Stimulated activated naive CD8-positive, alpha-beta T cell treated with anti-CD3 and anti-CD28 coated beads, Interleukin-15, Interleukin-2, amounts not matched to agents 100 ng/mL and 50 ng/mL, for 24 hours (primary cell): ENCODE measurements around the gene LARP6.
A peak's percentile ranks its signal among the peaks of the same experiment; 100 is the strongest.
"Not testable (repeated sequence)": the region's sequence is repeated elsewhere in the genome, so short reads cannot be mapped to it uniquely, and the experiment has no call there.

Experiments
- H3K27ac Mint-ChIP-seq: one replicate; pipeline ENCODE4 v1.8.0; 2021; ENCODE audit warnings: mild to moderate bottlenecking, mixed read lengths
- H3K27me3 Mint-ChIP-seq: one replicate; pipeline ENCODE4 v1.8.0; 2021; ENCODE audit warnings: mixed read lengths
- H3K36me3 Mint-ChIP-seq: one replicate; pipeline ENCODE4 v1.8.0; 2021; ENCODE audit warnings: low read depth, mixed read lengths
- H3K4me1 Mint-ChIP-seq: one replicate; pipeline ENCODE4 v1.8.0; 2021; ENCODE audit warnings: low read depth, mixed read lengths
- H3K4me3 Mint-ChIP-seq: one replicate; pipeline ENCODE4 v1.8.0; 2021; ENCODE audit warnings: mild to moderate bottlenecking, mixed read lengths
- H3K9me3 Mint-ChIP-seq: one replicate; pipeline ENCODE4 v1.8.0; 2021; ENCODE audit warnings: mixed read lengths

Gene LARP6

DNA sequence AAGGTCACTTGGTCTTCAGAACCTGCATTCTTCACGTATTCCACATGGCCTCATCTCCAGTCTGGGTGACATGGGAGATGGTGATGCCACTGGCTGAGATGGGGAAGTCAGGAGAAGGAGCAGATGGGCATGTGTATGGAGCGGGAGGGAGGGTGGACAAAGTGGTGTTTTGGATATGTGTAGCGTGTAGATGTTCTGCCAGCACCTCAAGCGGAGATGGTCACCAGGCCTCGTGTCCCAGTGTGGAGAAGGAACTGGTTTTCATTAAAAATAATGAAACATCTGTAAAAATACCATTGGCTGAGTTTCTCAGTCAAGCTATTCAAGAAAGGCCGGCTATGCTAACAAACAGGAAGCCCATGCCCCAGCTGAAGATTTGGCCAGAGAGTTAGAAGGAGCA is 26.2 kb downstream of the LARP6 start:
- Mint-ChIP-seq H3K4me1 (no peaks in the 10 kb centered on the region), H3K27ac (no peak overlapping the region), H3K36me3 (no peaks in the 10 kb centered on the region), H3K4me3 (no peak overlapping the region), H3K9me3 (no peaks in the 10 kb centered on the region), H3K27me3 (peaks cover 18% of the 10 kb centered on the region)

DNA sequence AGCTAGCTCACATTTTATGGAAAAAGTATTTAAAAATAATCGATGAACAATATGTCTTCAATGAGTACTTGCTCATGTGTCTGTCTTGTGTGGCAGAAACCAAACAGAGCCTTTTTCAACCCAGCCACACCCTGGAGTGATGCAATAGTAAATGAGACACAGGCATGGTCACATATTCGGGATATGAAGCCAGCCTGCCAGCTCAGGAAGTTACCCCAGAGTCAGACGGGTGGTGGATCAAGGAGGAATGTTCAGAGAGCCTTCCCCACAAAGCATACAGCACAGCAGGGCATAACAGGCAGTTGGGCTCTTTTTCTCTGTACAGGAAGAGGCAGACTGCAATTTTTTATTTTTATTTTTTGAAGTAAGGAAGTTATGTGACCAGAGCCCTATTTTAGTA is 27.3 kb downstream of the LARP6 start:
- H3K9me3 Mint-ChIP-seq = no peaks in the 10 kb centered on the region
- H3K36me3 Mint-ChIP-seq = no peaks in the 10 kb centered on the region
- no peaks in the 10 kb centered on the region for H3K4me1 Mint-ChIP-seq
- H3K27ac Mint-ChIP-seq = no peak overlapping the region
- H3K4me3 Mint-ChIP-seq = no peak overlapping the region
- peaks cover 18% of the 10 kb centered on the region for H3K27me3 Mint-ChIP-seq

DNA sequence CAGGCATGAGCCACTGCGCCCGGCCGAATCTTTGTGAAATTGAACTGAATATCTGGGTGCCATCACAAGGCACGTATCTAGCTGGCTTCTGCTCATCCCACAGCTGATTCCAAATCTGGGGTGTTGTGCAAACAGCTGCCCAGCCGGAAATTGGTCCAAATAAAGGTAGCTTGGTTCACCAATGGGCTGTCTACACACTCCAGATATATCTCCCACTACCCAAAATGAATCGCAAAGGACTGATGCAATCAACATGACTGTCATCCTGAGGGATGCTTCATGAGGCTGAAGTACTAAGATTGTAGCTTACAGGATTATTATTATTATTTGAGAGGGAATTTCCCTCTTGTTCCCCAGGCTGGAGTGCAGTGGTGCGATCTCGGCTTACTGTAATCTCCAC is 28.1 kb downstream of the LARP6 start:
- Mint-ChIP-seq H3K4me1 (no peaks in the 10 kb centered on the region), H3K9me3 (no peaks in the 10 kb centered on the region), H3K27me3 (peaks cover 18% of the 10 kb centered on the region), H3K4me3 (no peak overlapping the region), H3K27ac (no peak overlapping the region), H3K36me3 (no peaks in the 10 kb centered on the region)

DNA sequence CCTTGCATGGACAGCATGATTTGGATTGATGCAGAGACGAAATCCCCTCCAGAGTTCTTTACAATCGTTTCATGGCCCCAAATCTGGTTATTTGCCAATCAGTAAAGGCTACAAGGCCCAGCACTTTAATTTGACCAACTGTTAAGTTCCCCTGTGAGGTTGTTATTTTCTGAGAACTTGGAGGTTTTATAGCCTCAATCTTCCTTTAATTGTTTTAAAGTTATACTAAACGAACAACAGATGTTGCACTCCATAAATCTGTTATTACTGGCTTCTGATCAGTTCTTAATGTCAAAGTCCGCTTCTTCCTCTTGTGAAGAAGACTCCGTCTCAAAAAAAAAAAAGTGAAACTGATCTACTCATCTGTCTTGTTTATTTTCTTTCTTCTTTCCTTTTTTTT is 30.8 kb downstream of the LARP6 start:
- H3K4me3 Mint-ChIP-seq = no peak overlapping the region
- no peak overlapping the region for H3K27ac Mint-ChIP-seq
- H3K36me3 Mint-ChIP-seq = no peaks in the 10 kb centered on the region
- H3K9me3 Mint-ChIP-seq = no peaks in the 10 kb centered on the region
- no peaks in the 10 kb centered on the region for H3K4me1 Mint-ChIP-seq
- peaks cover 13% of the 10 kb centered on the region for H3K27me3 Mint-ChIP-seq

DNA sequence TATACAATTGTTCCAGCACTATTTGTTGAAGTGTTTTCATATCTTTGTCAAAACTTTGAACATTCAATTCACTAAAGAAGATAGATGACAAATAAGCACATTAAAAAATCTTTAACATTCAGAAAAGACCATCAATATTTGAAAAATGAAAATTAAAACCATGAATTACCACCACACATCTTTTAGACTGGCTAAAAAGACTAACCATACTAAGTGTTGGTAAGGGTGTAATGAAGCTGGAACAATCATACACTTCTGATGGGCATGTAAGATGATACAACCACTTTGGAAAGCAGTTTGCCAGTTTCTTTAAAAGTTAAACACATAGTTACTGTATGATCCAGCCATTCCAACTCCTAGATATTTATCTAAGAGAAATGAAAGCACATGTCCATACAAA is 33.7 kb downstream of the LARP6 start:
- no peaks in the 10 kb centered on the region for H3K4me1 Mint-ChIP-seq
- H3K36me3 Mint-ChIP-seq = no peaks in the 10 kb centered on the region
- H3K4me3 Mint-ChIP-seq = no peak overlapping the region
- H3K27me3 Mint-ChIP-seq = peaks cover 7% of the 10 kb centered on the region
- H3K27ac Mint-ChIP-seq = no peak overlapping the region
- no peaks in the 10 kb centered on the region for H3K9me3 Mint-ChIP-seq

DNA sequence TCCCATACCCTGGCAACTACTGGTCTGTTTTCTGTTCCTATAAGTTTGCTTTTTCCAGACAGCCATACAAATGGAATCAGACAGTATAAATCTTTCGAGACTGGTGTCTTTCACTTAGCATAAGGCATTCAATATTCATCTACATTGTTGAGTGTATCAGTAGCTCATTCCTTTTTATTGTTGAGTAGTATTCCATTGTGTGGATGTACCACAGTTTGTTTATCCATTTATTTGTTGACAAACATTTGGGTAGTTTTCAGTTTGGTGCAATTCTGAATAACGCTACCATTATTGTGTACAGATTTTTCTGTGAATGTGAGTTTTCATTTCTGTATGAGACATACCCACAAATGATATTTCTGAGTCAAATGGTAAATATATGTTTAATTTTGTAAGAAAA is 35.4 kb downstream of the LARP6 start:
- Mint-ChIP-seq H3K36me3 (no peaks in the 10 kb centered on the region), H3K4me1 (no peaks in the 10 kb centered on the region), H3K27ac (no peak overlapping the region), H3K9me3 (no peaks in the 10 kb centered on the region), H3K4me3 (no peak overlapping the region), H3K27me3 (no peaks in the 10 kb centered on the region)

DNA sequence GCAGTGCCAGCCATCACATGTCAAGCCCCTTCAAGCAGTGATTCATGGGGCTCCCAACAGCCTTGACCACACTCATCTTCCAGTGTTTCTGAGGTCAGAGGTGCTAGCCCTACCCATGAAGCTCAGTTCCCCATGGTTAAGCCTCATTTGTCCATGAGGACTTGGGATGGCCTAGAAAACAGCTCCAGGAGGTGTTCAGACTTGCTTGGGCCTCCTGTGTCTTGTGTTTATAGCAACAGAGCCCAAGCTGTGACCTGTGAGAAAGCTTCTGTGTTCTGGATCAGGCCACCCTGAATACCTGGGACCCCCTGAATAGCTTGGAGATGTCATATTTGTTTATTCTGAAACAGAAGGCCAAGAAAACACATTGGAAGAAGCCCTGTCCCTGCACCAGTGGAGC is 36.7 kb downstream of the LARP6 start:
- Mint-ChIP-seq H3K9me3 (no peaks in the 10 kb centered on the region), H3K27me3 (no peaks in the 10 kb centered on the region), H3K27ac (no peak overlapping the region), H3K4me3 (no peak overlapping the region), H3K4me1 (no peaks in the 10 kb centered on the region), H3K36me3 (no peaks in the 10 kb centered on the region)

DNA sequence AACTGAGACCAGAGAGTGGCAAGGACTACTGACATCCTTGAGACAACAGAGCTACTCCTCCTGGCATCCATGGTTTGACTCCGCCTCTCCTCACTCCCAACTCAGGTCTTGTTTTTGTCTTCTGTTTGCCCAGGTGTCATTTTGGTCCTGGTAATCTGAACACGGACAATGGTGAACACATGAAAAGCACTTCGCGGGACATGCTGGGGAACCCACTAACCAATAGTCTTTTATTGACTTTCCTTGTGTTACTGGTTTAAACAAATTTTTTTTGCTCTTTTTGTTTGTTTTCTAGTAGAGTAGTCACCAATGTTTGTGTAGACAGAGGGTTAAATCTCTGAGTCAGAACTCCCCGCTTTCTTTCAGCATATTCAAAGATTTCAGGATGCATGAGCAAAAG is 38.4 kb downstream of the LARP6 start:
- H3K4me1 Mint-ChIP-seq = no peaks in the 10 kb centered on the region
- H3K27ac Mint-ChIP-seq = no peak overlapping the region
- H3K27me3 Mint-ChIP-seq = no peaks in the 10 kb centered on the region
- H3K4me3 Mint-ChIP-seq = no peak overlapping the region
- no peaks in the 10 kb centered on the region for H3K36me3 Mint-ChIP-seq
- no peaks in the 10 kb centered on the region for H3K9me3 Mint-ChIP-seq

DNA sequence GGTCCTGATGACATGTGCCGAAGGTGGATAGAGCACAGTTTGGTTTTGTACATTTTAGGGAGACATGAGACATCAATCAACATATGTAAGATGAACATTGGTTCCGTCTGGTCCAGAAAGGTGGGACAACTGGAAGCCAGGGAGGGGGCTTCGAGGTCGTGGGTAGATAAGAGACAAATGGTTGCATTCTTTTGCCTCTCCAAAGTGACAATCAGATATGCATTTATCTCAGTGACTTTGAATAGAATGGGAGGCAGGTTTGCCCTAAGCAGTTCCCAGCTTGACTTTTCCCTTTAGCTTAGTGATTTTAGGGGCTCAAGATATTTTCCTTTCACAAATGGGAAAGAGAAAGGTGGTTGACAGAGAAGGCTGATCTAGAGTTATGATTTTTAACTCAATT is 38.9 kb downstream of the LARP6 start:
- not testable (repeated sequence) for H3K4me1 Mint-ChIP-seq, H3K9me3 Mint-ChIP-seq, H3K36me3 Mint-ChIP-seq, H3K4me3 Mint-ChIP-seq, H3K27me3 Mint-ChIP-seq, H3K27ac Mint-ChIP-seq

DNA sequence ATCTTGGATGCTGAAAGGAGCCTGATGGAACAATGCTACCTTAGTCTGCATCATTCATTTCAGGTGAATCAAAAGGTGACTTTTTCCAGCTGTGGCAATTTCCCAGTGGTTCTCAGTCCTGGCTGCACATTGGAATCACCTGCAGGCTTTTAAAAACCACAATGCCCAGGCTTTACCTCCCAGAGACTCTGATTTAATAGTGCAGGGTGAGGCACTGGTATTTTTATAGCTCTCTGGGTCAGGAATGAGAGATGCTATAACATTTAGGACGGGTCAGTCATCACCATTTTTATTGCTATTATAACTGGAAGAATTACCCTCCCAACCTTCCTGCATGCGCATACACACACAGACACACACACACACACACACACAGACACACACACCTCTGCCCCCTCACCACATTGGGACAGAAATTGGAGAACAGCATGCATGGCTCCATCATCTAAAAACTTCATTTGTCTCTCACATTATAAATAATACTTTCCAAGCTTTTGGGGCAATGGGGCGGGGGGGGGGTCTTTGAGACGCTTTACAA is 41.1 kb downstream of the LARP6 start:
- Mint-ChIP-seq H3K36me3 (no peaks in the 10 kb centered on the region), H3K27me3 (no peaks in the 10 kb centered on the region), H3K4me1 (no peaks in the 10 kb centered on the region), H3K4me3 (no peak overlapping the region), H3K27ac (no peak overlapping the region), H3K9me3 (no peaks in the 10 kb centered on the region)

DNA sequence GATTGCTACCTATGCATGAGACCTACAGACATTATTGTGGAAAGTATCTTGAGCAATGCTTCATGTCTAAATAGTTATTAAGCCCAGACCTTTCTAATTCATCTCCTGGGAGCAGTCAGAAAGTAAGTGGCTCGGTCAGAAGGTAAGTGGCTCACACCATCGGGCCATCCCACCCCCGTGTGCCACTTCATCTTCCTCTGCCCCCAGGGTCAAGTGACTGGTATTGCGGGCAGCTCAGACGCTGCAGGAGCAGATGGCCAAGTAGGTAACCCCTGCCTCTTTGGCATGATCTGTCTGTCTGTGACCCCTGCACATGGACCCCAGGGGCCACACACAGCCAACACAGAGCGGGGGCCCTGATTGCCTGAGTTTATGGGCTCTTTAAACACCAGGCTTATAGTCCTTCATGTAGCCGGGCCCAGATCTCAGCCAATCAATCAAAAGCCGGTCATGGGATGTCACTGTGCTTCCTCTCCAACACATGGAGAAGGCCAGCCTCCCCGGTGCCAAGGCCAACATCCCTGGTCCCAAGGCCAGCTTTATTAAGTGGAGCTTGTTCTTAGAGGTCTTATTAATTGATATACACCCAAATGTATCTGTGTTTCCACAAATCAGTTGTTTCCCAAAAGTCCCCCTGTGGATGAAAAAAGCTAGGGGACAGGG is 42.9 kb downstream of the LARP6 start:
- no peak overlapping the region for H3K4me3 Mint-ChIP-seq
- H3K27me3 Mint-ChIP-seq = no peaks in the 10 kb centered on the region
- no peaks in the 10 kb centered on the region for H3K9me3 Mint-ChIP-seq
- no peak overlapping the region for H3K27ac Mint-ChIP-seq
- H3K4me1 Mint-ChIP-seq = peaks cover 4% of the 10 kb centered on the region
- H3K36me3 Mint-ChIP-seq = no peaks in the 10 kb centered on the region

DNA sequence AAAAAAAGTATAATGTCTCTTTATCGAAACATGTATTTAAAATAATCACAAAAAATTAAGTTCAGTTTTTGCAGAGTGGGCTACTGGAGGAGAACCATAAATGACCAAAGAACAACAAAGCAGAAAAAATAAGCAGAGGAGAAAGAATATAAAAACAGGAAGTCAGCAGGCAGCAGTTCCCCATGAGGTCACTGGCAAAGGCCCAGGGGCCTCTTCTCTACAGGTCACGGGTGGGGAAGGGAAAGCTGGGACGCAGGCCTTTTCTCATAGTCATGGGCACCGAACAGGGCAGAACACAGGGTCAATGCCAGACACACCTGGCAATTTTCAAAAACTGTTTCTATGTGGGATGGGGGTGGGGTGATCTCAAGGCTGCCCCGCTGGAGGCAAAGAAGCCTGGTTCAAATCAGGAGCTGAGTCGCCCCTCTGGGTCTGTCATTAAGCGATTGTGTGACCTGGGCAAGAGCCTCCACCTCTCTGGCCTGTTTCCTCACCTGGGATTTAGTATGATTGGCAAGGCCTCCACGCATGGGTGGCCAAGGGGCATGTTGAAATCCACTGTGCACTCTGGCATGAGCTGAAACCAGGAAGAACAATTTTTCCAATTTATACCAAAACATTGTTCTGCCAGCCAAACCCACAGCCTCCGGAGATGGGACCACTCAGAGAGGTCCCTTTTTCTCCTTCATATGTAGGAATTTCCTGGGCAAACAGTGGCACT is 46.8 kb downstream of the LARP6 start:
- no peak overlapping the region for H3K4me3 Mint-ChIP-seq
- H3K36me3 Mint-ChIP-seq = no peaks in the 10 kb centered on the region
- peaks cover 3% of the 10 kb centered on the region for H3K27me3 Mint-ChIP-seq
- peaks cover 4% of the 10 kb centered on the region for H3K4me1 Mint-ChIP-seq
- H3K27ac Mint-ChIP-seq = peak overlapping the region; percentile 23
- no peaks in the 10 kb centered on the region for H3K9me3 Mint-ChIP-seq

DNA sequence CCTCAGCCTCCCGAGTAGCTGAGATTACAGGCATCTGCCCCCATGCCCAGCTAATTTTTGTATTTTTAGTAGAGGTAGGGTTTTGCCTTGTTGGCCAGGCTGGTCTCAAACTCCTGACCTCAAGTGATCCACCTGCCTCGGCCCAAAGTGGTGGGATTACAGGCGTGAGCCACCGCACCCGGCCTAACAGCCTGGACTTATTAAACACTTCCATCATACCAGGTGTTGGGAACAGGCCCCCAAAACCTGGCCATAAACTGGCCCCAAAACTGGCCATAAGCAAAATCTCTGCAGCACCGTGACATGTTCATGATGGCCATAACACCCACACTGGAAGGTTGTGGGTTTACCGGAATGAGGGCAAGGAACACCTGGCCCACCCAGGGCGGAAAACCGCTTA is 49.6 kb downstream of the LARP6 start:
- not testable (repeated sequence) for H3K36me3 Mint-ChIP-seq, H3K9me3 Mint-ChIP-seq, H3K4me1 Mint-ChIP-seq, H3K27ac Mint-ChIP-seq, H3K4me3 Mint-ChIP-seq, H3K27me3 Mint-ChIP-seq

DNA sequence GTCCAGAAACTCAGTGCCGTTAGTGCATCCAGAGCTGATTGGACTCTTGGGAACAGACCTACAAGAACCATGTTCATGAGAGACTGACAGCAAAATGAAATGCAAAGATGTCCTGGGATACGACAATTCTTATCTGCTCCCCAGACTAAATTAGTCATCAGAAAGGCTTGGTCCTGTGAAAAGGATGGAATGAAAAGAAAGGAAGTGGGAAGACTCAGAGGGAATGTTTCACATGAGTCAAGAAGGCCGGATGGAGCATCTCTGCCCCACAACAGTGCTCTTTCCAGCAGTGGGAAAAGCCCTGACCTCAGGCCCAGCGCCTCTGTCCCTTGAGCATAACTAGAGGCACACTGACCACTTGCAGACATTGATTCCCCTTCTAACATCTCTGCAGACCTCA is 51.3 kb downstream of the LARP6 start:
- Mint-ChIP-seq H3K4me3 (no peak overlapping the region), H3K36me3 (no peaks in the 10 kb centered on the region), H3K4me1 (peaks cover 4% of the 10 kb centered on the region), H3K9me3 (no peaks in the 10 kb centered on the region), H3K27ac (no peak overlapping the region), H3K27me3 (peaks cover 3% of the 10 kb centered on the region)

DNA sequence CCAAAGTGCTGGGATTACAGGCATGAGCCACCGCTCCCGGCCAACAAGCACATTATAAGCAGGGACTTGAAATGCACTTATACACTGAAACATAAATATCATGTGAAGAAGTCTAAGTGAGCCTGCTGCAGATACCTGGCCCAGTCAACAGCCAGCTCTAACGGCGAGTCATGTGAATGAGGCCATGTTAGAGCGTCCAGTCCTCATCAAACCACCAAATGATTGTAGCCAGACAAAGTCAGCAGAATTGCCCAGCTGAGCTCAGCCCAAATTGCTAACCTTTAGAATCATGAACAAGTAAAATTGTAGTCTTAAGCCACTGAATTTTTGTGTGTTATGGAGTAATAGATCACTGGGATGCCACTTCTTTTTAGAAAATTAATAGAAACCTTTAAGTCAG is 52.8 kb downstream of the LARP6 start:
- Mint-ChIP-seq H3K4me3 (no peak overlapping the region), H3K4me1 (no peaks in the 10 kb centered on the region), H3K27me3 (peaks cover 3% of the 10 kb centered on the region), H3K9me3 (no peaks in the 10 kb centered on the region), H3K27ac (no peak overlapping the region), H3K36me3 (no peaks in the 10 kb centered on the region)
